Measurements from ENCODE around the gene FXYD4. TPM values are rescaled to one million over a fixed set of nuclear protein-coding genes. Genes with fewer than 3 reads are reported as not detected.
"Not testable (repeated sequence)": the region's sequence is repeated elsewhere in the genome, so short reads cannot be mapped to it uniquely, and the experiment has no call there.

Gene FXYD4
- total RNA-seq, 1 donor from 2014 or later, result not detected

- DNase-seq (no peak), ATAC-seq (ENCODE audit: low read depth) (no peak)
- H3K27me3 Mint-ChIP-seq, result peaks cover 33% of the 10 kb centered on the region
- H3K4me1 Mint-ChIP-seq, result no peaks in the 10 kb centered on the region
- ChIA-PET CTCF (no interaction called here), POLR2A (no interaction called here)
- H3K27ac Mint-ChIP-seq, result no peak overlapping the region
- H3K36me3 Mint-ChIP-seq (ENCODE audit: low read depth), result no peaks in the 10 kb centered on the region
- no peak overlapping the region for H3K4me3 Mint-ChIP-seq
- intact Hi-C loops (cut with micrococcal nuclease), result no loop called here
- H3K9me3 Mint-ChIP-seq, result no peaks in the 10 kb centered on the region
- no peak for TF ChIP-seq CTCF (IDR thresholded peaks at IDR 0.05)
Observed at GRCh38 chr10:43336061-43336460, 35.4 kb upstream of the FXYD4 start.

- POLR2A ChIA-PET, result no interaction called here
- no peak overlapping the region for H3K4me3 Mint-ChIP-seq
- no peaks in the 10 kb centered on the region for H3K9me3 Mint-ChIP-seq
- H3K27ac Mint-ChIP-seq, result no peak overlapping the region
- CTCF ChIA-PET, result no interaction called here
- peaks cover 32% of the 10 kb centered on the region for H3K27me3 Mint-ChIP-seq
- DNase-seq, result no peak
- ATAC-seq (ENCODE audit: low read depth), result no peak
- no peaks in the 10 kb centered on the region for H3K36me3 Mint-ChIP-seq (ENCODE audit: low read depth)
- no peaks in the 10 kb centered on the region for H3K4me1 Mint-ChIP-seq
- intact Hi-C loops (cut with micrococcal nuclease), result no loop called here
- TF ChIP-seq CTCF (IDR thresholded peaks at IDR 0.05), result no peak
Observed at GRCh38 chr10:43336641-43337318, 34.7 kb upstream of the FXYD4 start.

GRCh38 chr10:43337536-43337935 lies 33.9 kb upstream of the FXYD4 start:
- H3K4me1 Mint-ChIP-seq; CTCF ChIA-PET; ATAC-seq (ENCODE audit: low read depth); H3K36me3 Mint-ChIP-seq (ENCODE audit: low read depth); intact Hi-C loops (cut with micrococcal nuclease); H3K27ac Mint-ChIP-seq; H3K4me3 Mint-ChIP-seq; H3K9me3 Mint-ChIP-seq; POLR2A ChIA-PET; DNase-seq: not testable (repeated sequence)
- H3K27me3 Mint-ChIP-seq, result peaks cover 30% of the 10 kb centered on the region

- intact Hi-C loops (cut with micrococcal nuclease), result no loop called here
- no peak overlapping the region for H3K4me3 Mint-ChIP-seq
- CTCF ChIA-PET, result no interaction called here
- H3K9me3 Mint-ChIP-seq, result no peaks in the 10 kb centered on the region
- H3K27me3 Mint-ChIP-seq, result peaks cover 28% of the 10 kb centered on the region
- no peaks in the 10 kb centered on the region for H3K36me3 Mint-ChIP-seq (ENCODE audit: low read depth)
- no peak overlapping the region for H3K27ac Mint-ChIP-seq
- DNase-seq, result no peak
- no peak for ATAC-seq (ENCODE audit: low read depth)
- no peak for TF ChIP-seq CTCF (IDR thresholded peaks at IDR 0.05)
- POLR2A ChIA-PET, result no interaction called here
- no peaks in the 10 kb centered on the region for H3K4me1 Mint-ChIP-seq
Observed at GRCh38 chr10:43338117-43338516, 33.3 kb upstream of the FXYD4 start.

- intact Hi-C loops (cut with micrococcal nuclease), result no loop called here
- Mint-ChIP-seq H3K27me3 (peaks cover 28% of the 10 kb centered on the region), H3K9me3 (no peaks in the 10 kb centered on the region), H3K4me3 (no peak overlapping the region), H3K27ac (no peak overlapping the region), H3K4me1 (no peaks in the 10 kb centered on the region), H3K36me3 (ENCODE audit: low read depth) (no peaks in the 10 kb centered on the region)
- ChIA-PET POLR2A (no interaction called here), CTCF (no interaction called here)
- TF ChIP-seq CTCF (IDR thresholded peaks at IDR 0.05), result no peak
- DNase-seq (no peak), ATAC-seq (ENCODE audit: low read depth) (no peak)
Observed at GRCh38 chr10:43339136-43339535, 32.3 kb upstream of the FXYD4 start.

- H3K4me3 Mint-ChIP-seq, result no peak overlapping the region
- intact Hi-C loops (cut with micrococcal nuclease), result loop anchor here (10.0 kb wide), 1 partner anchor 585 kb away; no protein-coding TSS in a partner anchor
- no peaks in the 10 kb centered on the region for H3K36me3 Mint-ChIP-seq (ENCODE audit: low read depth)
- peaks cover 28% of the 10 kb centered on the region for H3K27me3 Mint-ChIP-seq
- no peaks in the 10 kb centered on the region for H3K9me3 Mint-ChIP-seq
- ChIA-PET CTCF (no interaction called here), POLR2A (no interaction called here)
- no peaks in the 10 kb centered on the region for H3K4me1 Mint-ChIP-seq
- TF ChIP-seq CTCF (IDR thresholded peaks at IDR 0.05), result no peak
- H3K27ac Mint-ChIP-seq, result no peak overlapping the region
- no peak for DNase-seq
- ATAC-seq (ENCODE audit: low read depth), result no peak
Observed at GRCh38 chr10:43340101-43340500, 31.3 kb upstream of the FXYD4 start.
